Measurements from ENCODE around the gene PYURF. TPM values are rescaled to one million over a fixed set of nuclear protein-coding genes. Genes with fewer than 3 reads are reported as not detected.

Gene PYURF
- total RNA-seq, 1 donor from 2014 or later = 91.6 TPM

DNA sequence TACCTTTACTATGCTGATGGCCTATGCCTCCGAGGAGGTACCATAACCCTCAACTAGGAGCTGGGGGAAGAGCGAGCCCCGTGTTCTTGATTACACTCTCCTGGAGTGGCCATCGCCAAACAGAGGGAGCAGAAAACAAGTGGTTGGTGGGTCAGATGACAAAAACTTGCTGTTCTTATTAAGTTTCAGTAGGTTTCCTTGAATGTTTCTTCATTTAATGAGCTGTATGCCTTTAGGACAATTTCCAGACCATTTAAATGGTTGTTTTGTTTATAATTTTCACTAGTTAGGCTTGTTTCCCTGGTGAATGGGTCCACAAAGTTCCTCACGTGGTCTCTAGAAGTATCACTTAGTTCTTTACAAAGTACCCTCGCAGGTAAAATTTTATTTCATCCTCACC lies 4.7 kb downstream of the PYURF start:
- Histone ChIP-seq H3K36me3 (peaks cover 8 to 13% of the 10 kb centered on the region in 2 donors), H3K27me3 (no peaks in the 10 kb centered on the region), H3K4me3 (no peak overlapping the region), H3K27ac (no peak overlapping the region), H3K4me1 (peaks cover 0 to 9% of the 10 kb centered on the region in 2 donors), H3K9me3 (no peaks in the 10 kb centered on the region)
- intact Hi-C loops (cut with DNase I) = loop anchor here (5.0 kb wide), 1 partner anchor 662 kb away; no protein-coding TSS in a partner anchor
- DNase-seq (ENCODE audit: low spot score in 2 of 2) = no peak
- no peak for TF ChIP-seq CTCF (IDR thresholded peaks at IDR 0.05)

- peaks cover 0 to 9% of the 10 kb centered on the region in 2 donors for H3K4me1 ChIP-seq
- TF ChIP-seq CTCF (IDR thresholded peaks at IDR 0.05) = no peak
- DNase-seq (ENCODE audit: low spot score in 2 of 2) = no peak
- H3K36me3 ChIP-seq = peaks cover 8 to 13% of the 10 kb centered on the region in 2 donors
- H3K27me3 ChIP-seq = no peaks in the 10 kb centered on the region
- H3K4me3 ChIP-seq = no peak overlapping the region
- intact Hi-C loops (cut with DNase I) = loop anchor here (5.0 kb wide), 1 partner anchor 661 kb away; no protein-coding TSS in a partner anchor
- no peak overlapping the region for H3K27ac ChIP-seq
- H3K9me3 ChIP-seq = no peaks in the 10 kb centered on the region
Measured at GRCh38 chr4:88517825-88518224, 5.8 kb downstream of the PYURF start.

DNA sequence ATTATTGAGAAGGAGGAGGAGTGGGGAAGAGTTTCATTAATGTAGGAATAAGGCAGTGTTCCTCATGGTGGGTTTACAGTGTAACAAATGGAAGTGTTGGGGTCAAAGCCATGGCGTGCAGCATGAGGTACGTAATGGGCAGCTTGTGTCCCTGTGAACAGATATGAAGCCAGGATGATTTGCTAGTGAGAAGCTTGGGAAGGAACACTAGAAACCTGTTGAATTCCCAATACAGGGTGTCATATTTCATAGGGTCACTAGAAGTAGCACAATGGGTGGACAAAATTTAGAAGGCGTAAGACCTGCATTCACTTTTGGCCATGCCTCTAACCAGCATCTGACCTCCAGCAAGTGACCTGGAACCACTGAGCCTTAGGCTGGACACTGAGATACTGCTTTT lies 6.8 kb downstream of the PYURF start:
- H3K36me3 ChIP-seq = peaks cover 8 to 13% of the 10 kb centered on the region in 2 donors
- no peak for TF ChIP-seq CTCF (IDR thresholded peaks at IDR 0.05)
- intact Hi-C loops (cut with DNase I) = loop anchor here (5.0 kb wide), 1 partner anchor 659 kb away; no protein-coding TSS in a partner anchor
- DNase-seq (ENCODE audit: low spot score in 2 of 2) = no peak
- no peaks in the 10 kb centered on the region for H3K27me3 ChIP-seq
- H3K27ac ChIP-seq = no peak overlapping the region
- H3K9me3 ChIP-seq = no peaks in the 10 kb centered on the region
- no peak overlapping the region for H3K4me3 ChIP-seq
- peaks cover 0 to 4% of the 10 kb centered on the region in 2 donors for H3K4me1 ChIP-seq

DNA sequence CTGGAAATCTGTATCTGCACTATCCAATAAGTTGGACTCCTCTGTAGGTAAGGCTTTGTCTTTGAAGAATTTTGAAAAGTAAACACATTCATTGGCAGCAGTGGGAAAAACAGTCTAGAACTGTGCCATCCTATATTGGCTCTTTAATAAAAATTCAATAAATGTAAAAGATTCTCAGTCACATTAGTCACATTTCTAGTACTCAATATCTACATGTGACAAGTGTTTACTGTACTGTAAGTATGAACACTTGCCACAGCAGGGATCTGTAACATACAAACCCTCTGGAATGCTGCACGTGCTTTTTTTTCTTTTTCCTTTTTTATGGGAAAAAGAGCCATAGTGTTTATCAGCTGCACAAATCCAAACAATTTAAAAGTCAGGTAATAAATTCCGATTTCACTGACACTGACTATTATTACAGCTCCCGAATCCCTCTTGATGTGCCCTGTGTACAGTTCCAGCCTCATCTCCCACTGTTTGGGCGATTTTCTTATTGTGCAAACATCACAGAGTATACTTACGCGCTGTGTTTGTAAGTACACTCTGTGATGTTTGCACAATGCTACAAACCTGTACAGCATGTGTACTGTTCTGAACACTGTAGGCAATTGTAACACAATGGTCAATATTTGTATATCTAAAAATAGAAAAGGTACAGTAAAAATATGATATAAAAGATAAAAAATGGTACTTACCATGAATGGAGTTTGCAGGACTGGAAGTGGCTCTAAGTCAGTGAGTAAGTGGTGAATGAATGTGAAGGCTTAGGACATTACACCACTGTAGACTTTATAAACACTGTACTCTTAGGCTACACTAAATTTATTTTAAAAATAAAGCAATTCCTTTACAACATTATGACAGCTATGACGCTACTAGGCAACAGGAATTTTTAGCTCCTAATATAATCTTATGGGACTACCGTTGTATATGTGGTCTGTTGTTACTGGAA lies 8.7 kb downstream of the PYURF start:
- intact Hi-C loops (cut with DNase I) = loop anchor here (1.0 to 5.0 kb wide), 4 partner anchors 136 to 658 kb away; partner anchors contain the start of gene HERC6
- H3K27me3 ChIP-seq = no peaks in the 10 kb centered on the region
- DNase-seq (ENCODE audit: low spot score in 2 of 2) = no peak
- H3K9me3 ChIP-seq = no peaks in the 10 kb centered on the region
- H3K27ac ChIP-seq = no peak overlapping the region
- H3K36me3 ChIP-seq = peaks cover 0 to under 1% of the 10 kb centered on the region in 2 donors
- H3K4me3 ChIP-seq = no peak overlapping the region
- no peak for TF ChIP-seq CTCF (IDR thresholded peaks at IDR 0.05)
- peaks cover 0 to 4% of the 10 kb centered on the region in 2 donors for H3K4me1 ChIP-seq

- Histone ChIP-seq H3K4me3 (no peak overlapping the region), H3K27ac (no peak overlapping the region), H3K9me3 (no peaks in the 10 kb centered on the region), H3K27me3 (no peaks in the 10 kb centered on the region), H3K4me1 (peaks cover 0 to 4% of the 10 kb centered on the region in 2 donors), H3K36me3 (no peaks in the 10 kb centered on the region)
- TF ChIP-seq CTCF (IDR thresholded peaks at IDR 0.05) = no peak
- DNase-seq (ENCODE audit: low spot score in 2 of 2) = no peak
- intact Hi-C loops (cut with DNase I) = no loop called here
Measured at GRCh38 chr4:88511236-88511635, 12.3 kb downstream of the PYURF start.

All from ascending aorta (tissue), 2 donors.